OCI-LY3 (cell line): ENCODE measurements around the gene TBC1D5.

Source experiments
- CTCF ChIP-seq: fragments of 200-600, 300-600 bp; sonication (generic); IDR thresholded peaks from 2 replicates; pipeline ENCODE4 v1.5.1; 2014; ENCODE audit warnings: antibody characterized with exemption, low read length, low read depth
- EZH2phosphoT487 ChIP-seq: fragments of 200-600 bp; shearing (Covaris generic); IDR thresholded peaks from 2 replicates; pipeline ENCODE4 v1.6.1; 2018; ENCODE audit warnings: antibody characterized with exemption, mixed run types, low read depth

GRCh38 chr3:17590465-17590864 lies 152.0 kb downstream of the TBC1D5 start:
- TF ChIP-seq CTCF (no peak), EZH2phosphoT487 (no peak)
